Ishikawa (cell line): Measurements from ENCODE around the gene DNLZ.

Experiments used
- CREB1 ChIP-seq: IDR thresholded peaks from 2 replicates; pipeline ENCODE4 v1.6.1; 2012; ENCODE audit warnings: low read depth
- EP300 ChIP-seq: IDR thresholded peaks from 2 replicates; pipeline ENCODE4 v1.6.1; 2012; ENCODE audit warnings: borderline replicate concordance
- YY1 ChIP-seq: IDR thresholded peaks from 2 replicates; pipeline ENCODE4 v1.6.1; 2012; ENCODE audit warnings: low read depth
- TF ChIP-seq, protein P1 (sequence below): IDR thresholded peaks from 2 replicates; pipeline ENCODE4 v1.6.1; 2012; ENCODE audit warnings: low read depth, mild to moderate bottlenecking
- TF ChIP-seq, protein P2 (sequence below): IDR thresholded peaks from 2 replicates; pipeline ENCODE4 v1.6.1; 2012

DNA sequence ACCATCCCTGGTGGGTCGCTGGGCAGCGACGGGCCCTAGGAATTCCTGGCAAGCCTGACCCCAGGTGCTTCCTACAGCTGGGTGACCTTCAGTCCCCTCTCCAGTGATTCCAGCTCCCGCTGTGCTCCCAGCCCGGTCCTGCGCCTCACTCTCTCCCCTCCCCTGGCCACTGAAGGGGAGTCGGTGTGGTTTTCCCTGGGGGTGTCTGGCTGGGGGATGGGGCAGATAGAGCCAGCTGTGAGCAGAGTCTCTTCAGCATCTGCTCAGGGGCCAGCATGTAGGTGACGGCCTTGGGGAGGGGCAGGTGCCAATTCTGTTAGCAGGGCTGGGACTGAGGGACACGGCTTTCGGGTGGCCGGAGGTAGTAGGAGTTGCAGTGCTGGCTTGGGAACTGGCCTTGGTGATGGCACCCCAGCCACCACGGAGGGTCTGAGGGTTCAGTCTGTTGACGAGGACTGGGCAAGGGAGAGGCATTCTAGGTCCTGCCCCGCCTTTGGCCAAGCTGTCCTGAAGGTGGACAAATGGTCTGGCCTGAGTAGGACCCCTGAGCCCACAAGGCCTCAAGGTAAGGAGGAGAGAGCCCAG lies 33.0 kb downstream of the DNLZ start:
- TF ChIP-seq EP300 (no peak), CREB1 (no peak), YY1 (no peak)
- TF ChIP-seq, protein P1, sequence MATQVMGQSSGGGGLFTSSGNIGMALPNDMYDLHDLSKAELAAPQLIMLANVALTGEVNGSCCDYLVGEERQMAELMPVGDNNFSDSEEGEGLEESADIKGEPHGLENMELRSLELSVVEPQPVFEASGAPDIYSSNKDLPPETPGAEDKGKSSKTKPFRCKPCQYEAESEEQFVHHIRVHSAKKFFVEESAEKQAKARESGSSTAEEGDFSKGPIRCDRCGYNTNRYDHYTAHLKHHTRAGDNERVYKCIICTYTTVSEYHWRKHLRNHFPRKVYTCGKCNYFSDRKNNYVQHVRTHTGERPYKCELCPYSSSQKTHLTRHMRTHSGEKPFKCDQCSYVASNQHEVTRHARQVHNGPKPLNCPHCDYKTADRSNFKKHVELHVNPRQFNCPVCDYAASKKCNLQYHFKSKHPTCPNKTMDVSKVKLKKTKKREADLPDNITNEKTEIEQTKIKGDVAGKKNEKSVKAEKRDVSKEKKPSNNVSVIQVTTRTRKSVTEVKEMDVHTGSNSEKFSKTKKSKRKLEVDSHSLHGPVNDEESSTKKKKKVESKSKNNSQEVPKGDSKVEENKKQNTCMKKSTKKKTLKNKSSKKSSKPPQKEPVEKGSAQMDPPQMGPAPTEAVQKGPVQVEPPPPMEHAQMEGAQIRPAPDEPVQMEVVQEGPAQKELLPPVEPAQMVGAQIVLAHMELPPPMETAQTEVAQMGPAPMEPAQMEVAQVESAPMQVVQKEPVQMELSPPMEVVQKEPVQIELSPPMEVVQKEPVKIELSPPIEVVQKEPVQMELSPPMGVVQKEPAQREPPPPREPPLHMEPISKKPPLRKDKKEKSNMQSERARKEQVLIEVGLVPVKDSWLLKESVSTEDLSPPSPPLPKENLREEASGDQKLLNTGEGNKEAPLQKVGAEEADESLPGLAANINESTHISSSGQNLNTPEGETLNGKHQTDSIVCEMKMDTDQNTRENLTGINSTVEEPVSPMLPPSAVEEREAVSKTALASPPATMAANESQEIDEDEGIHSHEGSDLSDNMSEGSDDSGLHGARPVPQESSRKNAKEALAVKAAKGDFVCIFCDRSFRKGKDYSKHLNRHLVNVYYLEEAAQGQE: no peak
- TF ChIP-seq, protein P2, sequence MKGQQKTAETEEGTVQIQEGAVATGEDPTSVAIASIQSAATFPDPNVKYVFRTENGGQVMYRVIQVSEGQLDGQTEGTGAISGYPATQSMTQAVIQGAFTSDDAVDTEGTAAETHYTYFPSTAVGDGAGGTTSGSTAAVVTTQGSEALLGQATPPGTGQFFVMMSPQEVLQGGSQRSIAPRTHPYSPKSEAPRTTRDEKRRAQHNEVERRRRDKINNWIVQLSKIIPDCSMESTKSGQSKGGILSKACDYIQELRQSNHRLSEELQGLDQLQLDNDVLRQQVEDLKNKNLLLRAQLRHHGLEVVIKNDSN: no peak
